NCI-H146 treated with DMSO at 0.1 percent for 48 hours (cell line): Measurements from ENCODE around the gene GPR183.

Experiments used
- DNase-seq: peaks from one replicate; lab custom pipeline; 2025; ENCODE audit not compliant: unreplicated experiment; lab: John Stamatoyannopoulos, UW

Gene GPR183, protein sequence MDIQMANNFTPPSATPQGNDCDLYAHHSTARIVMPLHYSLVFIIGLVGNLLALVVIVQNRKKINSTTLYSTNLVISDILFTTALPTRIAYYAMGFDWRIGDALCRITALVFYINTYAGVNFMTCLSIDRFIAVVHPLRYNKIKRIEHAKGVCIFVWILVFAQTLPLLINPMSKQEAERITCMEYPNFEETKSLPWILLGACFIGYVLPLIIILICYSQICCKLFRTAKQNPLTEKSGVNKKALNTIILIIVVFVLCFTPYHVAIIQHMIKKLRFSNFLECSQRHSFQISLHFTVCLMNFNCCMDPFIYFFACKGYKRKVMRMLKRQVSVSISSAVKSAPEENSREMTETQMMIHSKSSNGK

DNA sequence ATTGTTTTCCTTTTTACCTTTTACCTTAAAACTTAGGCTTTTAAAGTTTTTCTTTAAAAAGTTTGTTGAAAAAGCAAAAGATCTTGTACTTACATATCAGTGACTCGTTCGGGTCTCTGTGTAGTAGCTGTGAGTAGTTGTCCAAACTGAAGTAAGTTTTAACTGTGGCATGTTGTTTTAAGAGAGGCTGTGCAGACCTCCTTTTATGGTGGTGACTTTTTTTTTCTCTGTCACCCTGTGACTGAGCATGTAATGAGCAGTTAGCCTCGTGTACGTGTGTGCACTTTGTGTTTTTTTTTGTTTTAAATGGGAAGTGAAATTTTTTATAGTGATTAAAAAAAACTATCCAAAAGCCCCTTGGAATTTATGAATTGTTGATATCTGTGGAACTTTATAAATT lies at the start of gene GPR183:
TSS of gene GPR183 (minus strand) at position 153 of the 400 bp plus-strand sequence. CDS start 11,254 bp downstream, outside the sequence.
- DNase-seq, result no peak

DNA sequence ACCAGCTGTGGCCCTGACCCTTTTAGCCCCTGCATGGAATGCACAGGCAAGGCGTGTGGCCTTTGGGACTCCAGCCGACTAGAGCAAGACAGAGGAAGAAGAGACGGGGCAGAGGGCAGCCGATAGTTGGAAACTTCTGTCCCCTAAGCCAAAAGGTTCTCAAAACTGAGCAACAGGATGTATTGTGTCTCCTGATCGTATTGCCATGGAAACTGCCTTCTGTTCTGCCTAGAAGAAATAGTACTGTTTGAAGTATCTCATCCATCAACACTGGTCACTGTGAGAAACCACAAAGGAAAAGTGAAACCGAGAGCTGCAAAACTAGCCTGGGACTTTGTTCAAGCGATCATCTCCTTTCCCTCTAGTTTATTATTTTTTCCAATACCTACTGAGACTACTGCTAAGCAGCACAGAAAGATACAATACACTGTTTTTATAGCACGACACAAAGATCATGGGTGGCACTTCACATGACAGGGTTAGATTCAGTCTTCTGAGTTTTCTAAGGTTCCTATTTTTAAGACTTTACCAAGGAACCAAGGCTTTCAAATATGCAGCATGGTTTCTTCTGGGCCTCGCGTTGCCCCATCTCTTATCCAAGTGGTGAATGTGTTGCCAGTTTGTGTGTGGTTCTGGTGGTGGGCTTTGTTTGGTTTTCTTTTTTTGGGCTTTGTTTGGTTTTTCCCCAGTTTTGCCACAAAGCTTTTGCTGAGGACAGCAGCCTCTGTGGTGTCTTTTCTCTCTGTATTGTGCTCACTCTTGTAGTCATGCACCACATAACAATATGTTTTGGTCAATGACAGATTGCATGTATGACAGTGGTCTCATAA lies 49.3 kb upstream of the GPR183 start:
- DNase-seq, result no peak

DNA sequence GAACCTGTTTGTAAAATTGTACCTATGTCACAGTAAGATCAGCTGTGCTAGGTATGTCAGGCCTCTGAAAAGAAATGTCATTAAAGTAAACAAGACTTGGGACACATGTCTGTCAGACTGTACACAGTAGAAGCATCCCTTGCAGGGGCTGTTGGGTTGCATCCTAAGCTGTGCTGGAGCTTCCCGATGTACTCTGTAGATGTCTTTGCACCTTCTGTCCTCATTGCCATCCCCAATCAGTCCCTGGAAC lies 48.7 kb upstream of the GPR183 start:
- DNase-seq, result no peak

DNA sequence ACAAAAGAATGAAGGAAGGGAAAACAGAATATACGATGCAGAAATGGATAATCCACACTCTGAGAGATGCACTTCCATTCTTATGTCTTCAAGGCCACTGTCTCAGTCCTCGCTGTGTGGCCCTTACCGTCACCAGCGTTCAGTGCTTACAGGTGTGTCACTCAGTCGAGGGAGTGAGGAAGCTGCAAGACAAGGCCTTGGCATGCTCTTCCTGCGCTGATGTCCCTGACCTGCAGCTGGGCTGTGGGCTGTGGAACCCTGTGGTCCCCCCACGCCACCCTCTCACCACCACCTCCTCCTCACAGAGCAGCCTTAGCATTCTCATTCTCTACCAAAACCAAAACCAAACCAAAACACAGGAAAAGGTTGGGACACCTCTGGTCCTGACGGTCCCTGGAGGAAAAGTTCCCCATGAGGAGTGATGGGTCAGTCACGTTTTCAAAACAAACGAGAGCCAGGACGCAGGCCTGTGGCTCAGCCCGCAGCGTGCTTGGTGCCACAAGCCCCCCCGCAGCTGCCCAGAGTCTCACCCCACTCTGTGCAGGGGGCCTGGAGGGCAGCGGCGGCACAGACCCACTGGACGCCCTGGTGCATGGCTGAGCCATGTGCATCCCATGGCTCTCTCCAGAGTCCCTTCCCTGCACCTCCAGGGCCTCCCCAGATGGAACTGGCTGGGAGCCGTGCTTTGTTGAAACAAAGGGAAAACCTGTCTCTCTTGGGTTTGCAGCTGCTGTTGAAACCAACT lies 48.2 kb upstream of the GPR183 start:
- no peak for DNase-seq

DNA sequence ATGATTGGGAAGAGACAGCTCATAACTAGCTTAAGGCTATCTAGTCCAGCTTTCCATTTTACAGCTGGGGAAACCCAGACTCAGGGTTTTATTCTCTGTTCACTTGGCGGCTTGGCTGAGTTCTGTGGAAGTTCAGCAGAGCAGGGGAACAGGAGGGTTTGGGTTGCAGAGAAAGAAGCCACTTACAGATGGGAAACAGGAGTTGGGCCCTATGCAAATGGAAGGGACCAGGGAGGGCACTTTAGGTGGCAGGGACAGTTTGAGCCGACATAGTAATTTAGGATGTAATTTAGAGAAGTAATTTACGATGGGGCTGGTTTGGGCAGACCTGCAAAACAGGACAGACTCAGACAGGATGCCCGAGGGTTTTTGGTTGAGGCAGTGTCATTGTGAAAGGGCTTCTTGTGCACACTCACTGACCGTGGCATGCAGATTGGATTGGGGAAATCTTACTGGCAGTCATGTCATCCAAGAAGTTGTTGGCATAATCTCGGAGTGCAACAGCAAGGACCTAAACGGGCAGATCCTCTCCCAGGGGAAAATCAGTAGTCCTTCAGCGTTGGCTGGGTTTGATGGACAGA lies 47.3 kb upstream of the GPR183 start:
- DNase-seq, result no peak

DNA sequence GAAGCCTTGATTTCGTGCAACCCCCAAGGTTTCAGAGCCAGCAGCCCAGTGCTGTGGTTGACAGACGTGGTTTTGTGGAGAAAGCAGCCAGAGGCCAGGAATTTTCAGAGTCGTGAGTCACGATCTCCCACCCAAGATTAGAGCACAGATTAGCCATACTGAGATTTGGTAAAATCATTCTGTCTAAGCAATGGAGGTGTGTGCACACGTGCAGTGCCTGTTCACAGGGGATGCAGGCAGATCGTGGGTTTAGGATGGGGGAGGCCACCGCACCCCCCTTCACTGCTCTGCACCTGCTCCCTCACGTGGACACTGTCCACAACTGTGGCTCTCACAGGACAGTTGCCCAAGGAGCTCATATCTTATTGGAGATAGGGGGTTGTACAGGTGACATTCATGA lies 46.6 kb upstream of the GPR183 start:
- DNase-seq, result no peak

DNA sequence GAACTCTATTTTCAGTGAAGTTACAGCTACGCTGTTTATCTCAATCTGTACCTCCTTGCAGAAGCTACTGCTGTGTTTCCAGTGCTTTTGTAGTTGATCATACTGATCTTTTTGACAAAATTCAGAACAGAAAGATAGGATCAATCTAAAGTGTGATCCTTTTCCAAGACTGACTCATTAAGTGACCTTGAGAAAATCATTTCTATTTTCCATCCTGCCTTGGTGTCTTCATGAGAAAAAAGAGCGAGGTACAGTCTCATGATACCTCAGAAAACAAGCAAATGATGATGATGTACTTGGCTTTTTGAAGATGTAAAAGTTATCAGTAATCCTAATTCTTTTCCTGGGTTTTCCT lies 46.0 kb upstream of the GPR183 start:
- no peak for DNase-seq

DNA sequence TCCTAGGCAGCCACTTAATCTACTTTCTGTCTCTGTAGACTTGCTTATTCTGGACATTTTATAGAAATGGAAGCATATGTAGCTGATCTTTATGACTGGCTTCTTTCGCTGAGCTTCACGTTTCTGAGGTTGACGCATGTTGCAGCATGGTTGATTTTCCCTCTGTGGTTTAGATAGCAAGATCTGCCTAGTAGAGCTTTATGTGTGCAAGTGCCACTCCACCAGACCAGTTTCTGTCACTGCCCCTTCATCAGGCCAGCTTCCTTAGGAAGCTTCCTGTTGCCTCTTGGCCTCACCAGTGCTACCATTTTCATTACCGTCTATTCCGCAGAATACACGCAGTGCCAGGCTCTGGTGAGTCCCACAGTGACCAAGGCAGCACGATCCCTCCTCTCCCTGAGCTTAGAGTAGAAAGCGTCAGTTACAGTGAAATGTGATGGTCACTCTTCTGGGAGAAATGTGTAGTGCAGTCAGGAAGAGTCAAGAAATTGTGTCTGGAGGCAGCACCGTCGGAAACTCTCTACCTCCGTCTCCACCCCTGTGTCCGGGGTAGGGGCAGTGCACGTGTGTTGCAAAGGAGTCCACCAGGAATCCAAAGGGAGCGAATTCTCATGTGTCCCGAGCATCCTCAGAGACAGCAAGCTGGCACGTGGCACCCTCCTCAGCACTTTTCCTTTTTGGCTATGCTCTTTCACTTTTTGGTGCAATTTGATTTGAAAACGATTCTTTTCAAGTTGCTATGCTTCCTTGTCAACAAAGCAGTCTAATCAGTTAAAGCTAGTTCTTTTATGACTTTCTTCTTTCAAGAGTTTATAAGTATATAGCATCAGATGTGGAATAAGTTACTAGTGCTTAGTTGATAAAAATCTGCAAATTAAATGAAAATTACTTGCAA lies 45.4 kb upstream of the GPR183 start:
- DNase-seq, result no peak

DNA sequence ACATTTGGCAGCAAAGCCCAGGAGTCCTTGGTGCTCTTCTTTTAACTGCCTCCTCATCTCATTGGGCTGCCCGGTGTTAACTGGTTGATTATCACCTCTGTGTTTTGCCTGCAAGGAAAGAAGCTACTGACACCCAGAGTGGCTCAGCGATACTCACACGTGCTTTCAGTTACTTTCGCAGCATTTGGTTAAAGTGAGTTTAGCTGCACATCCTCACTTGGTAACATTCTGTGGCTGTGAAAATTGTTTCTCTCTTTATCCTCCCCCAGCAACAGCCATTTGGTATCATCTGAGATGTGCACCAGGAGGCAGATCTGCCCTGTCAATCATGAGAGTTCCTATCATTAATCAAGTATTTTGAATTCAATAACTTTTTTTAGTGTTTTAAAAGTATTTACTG lies 44.6 kb upstream of the GPR183 start:
- DNase-seq, result no peak

DNA sequence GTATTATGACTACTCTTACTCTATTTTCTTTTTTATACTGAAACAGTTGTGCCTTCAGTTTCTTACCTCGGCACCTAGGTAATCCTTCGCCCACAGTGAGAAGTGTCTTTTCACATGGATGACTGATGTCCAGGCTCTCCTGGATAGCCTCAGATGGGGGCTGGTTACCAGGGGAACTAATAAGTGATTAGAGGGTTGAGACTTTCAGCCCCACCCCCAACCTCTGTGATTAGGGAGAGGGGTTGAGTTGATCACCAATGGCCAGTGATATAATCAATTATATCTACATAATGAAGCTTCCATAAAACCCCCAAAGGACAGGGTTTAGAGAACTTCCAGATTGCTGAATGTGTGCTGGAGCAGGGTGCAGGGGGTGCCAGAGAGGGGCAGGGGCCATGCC lies 43.0 kb upstream of the GPR183 start:
- DNase-seq, result no peak

DNA sequence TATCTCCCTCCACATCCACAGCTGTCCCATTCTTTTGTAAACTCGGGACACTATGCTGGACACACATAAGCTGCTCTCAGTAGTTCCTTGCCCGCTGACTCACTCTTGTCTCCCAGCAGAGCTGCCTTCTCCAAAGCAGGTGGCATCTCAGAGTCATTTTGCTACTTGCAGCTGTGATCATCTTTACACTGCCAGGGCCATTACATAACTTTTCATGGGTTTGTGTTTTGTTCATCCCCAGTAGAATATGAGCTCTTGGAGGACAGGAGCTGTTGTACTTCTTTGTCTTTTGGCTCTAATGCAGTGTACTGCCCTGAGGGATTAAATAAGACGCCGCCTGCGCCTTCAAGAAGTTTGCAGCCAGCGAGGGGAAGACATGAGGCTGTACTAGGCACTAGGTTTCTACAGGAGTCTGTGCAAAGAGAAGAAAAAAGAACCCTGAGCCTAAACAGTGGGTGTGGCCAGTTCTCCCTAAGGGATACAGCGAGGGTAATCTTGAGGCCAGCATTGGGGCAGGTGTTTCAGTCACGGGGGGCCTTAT lies 40.8 kb upstream of the GPR183 start:
- no peak for DNase-seq

DNA sequence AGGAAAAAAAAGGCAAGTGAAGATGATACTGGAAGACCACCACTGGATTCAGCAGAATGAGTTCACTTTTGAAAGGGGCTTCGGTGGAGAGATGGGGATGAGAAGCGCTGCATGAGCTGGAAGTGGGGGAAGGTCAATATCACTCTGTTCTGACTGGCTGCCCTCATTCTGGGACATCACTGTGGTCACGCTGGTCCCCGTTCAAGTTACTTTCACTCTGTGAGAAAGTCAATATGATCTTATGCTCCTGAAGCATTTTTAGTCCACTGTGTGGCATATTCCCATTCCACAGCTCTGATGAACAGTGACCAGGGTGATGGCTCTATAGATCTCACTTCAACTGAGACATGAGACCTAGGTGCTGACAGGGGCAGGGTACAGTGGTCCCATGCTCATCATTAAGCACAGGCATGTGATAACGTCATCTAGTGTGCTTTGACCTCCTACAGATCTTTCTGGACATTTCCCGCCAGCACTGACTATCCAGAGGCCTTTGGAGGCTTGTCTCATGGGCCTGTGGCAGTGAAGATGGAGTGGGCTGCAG lies 40.2 kb upstream of the GPR183 start:
- DNase-seq, result no peak

DNA sequence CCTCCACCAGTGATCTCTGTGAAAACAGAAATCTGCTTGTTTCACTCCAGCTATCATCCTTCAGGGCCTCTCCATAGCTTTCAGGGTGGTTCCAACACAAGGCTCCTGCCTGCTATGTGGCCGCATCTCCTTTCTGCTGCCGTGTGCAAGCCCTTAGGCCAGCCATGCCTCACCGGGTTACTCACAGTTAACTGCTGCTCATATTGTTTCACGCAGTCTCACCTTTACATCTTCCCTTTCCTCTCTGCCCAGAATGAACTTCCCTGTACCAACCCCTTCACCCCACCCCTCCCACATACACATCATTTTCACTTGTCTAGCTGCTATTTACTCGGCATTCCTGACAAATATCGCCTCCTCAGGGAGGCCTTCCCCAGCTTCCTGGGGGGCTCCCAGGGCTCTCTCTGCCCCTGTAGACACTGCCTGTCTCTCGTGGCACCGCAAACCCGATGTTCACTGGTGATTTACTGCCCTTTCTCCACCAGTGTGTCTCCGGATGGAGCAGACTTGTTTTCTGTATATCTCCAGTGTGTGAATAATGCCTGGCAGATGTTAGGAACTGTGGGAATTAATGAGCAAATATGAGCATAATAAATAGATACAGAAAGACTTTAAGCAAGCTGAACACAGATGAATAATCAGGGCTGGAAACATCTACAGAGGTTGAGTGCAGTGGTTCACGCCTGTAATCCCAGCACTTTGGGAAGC lies 39.3 kb upstream of the GPR183 start:
- no peak for DNase-seq

DNA sequence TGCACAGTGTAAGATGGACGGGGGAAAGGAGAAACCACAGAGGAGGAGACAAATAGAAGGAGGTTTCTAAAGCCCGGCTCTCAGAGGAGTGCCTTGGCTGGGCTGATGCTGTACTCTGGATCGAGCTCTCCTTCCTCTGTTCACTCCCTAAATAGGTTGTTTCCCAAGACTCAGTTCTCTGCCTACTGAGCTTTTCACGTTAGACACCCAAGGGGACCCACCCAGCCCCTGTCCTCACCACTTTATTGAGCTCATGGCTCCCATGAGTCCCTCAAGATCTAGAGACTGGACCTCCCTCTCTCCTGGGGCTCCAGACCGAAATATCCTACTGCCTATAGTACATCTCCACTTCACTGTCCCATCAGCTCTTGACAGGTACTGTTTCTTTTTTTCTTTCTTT lies 38.1 kb upstream of the GPR183 start:
- no peak for DNase-seq

DNA sequence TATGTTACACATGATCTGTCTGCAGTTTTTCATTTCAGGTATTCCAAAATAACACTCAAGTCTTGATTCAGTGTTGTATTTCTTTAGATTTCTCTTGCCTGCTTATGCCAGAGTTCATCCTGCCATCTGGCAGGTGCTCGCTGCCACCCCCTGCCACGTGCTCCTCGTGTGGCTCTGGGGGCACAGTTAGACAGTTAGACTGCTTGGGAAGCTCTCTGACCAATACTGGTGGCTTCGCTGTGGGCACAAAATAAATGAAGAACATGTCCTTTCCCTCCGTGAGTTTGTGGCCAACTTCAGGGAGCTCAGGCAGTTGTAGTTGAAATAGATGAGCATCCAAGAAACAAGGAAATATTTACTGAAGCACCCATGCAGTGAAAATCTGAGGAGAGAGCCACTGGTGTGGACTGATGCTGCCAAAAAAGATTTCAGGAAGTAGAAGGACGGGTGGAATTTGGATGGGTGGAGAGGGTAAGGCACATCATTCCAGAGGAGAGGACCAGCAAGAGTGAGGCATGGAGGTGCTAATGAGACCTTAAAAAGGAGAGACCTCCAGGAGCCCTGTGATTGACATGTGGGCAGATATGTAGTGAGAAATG lies 37.5 kb upstream of the GPR183 start:
- no peak for DNase-seq

DNA sequence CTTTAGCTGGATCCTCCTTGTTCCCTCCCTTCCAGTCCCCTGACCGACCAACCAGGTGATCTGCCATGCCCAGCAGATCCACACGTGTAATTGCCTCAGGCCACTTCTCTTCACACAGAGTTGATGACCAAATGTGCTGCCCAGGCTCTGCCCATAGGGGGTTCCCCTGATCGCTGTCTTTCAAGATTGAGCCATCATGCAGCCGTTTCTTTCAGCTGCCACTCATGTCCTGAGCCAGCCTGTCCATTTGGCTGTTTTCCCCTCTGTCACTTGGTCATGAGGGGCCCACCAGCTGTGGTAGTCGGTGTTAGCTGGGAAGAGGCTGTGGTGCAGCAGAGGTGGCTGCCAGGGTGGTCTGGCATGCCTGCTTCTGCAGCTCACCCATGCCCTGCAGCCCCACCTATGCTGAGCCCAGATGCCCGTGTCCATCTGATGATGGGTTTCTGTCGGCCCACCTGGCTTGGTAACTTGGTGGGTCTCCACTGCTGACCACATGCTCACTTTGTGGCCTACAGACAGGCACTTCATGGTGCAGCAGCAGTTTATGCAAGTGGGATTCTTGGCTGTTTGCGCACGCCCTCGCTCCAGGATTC lies 35.6 kb upstream of the GPR183 start:
- no peak for DNase-seq

DNA sequence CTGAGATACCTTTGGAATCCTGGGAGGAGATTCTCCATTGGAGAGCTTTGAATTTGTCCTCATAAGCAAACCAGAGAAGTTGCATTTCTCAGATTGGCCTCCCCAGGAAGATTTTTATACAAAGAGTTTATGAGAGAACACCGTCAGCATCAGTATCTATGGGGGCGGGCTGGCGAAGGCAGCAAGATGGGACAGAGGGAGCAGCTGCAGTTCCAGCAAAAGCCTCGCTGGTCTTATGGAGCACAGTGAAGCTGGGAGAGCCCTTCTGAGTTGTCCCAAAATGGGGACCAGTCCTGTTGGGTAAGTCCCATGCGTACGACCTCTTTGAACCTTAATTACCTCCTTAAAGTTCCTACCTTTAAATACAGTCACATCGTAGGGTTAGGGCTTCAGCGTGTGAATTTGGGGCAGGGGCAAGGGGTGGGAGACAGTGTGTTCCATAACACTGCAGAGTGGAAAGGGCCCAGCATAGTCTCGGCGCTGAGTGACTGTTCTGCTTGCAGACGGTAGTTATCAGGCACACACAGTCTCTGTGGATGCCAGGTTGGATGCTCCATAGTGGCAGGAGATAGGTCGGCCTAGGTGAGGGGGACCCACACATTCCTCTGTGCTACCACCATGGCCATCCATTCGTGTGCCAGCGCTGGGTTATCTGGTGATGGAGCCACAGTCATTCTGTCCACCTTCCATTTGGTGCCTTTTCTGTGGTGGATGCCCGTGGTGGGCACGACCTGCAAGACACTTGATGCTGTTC lies 34.9 kb upstream of the GPR183 start:
- DNase-seq, result no peak

DNA sequence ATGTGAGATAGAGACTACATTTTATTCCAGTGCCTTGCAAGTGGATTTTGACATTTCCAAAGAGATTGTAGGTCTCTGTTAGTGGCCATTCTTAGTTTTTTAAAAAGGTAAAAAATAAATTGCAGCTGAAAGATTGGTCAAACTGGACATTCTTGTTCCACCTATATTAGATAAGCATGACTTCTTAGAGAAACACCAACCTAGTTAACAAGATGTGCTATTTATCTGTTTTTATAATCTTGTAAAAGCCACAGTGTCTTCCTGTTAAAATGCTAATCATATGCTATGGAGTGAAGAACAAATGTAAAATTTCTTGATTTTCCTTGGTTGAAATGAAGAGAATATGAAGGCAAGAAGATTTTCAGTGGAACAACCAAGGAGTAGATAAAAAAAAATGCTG lies 33.4 kb upstream of the GPR183 start:
- DNase-seq, result no peak
